HepG2 (cell line): Measurements from ENCODE around the gene SPATA33. TPM values are rescaled to one million over a fixed set of nuclear protein-coding genes. Genes with fewer than 3 reads are reported as not detected.

ENCODE experiments used
- AKAP8 ChIP-seq: sonication (generic); formaldehyde crosslinking; IDR thresholded peaks from 2 replicates; pipeline ENCODE4 v1.5.1; 2020; ENCODE audit warnings: mild to moderate bottlenecking, missing genetic modification reagents
- CHD4 ChIP-seq: fragments of 200-600 bp; sonication (generic); IDR thresholded peaks from 2 replicates; pipeline ENCODE4 v1.7.0; 2017; ENCODE audit warnings: mild to moderate bottlenecking, low read length, borderline replicate concordance
- DBP ChIP-seq: sonication (generic); formaldehyde crosslinking; IDR thresholded peaks from 2 replicates; pipeline ENCODE4 v1.4.0; 2020; ENCODE audit warnings: missing genetic modification reagents; ENCODE audit errors: not compliant biosample characterization
- SAFB2 ChIP-seq: sonication (generic); formaldehyde crosslinking; IDR thresholded peaks from 2 replicates; pipeline ENCODE4 v1.5.1; 2020; ENCODE audit warnings: missing genetic modification reagents, low read depth, mild to moderate bottlenecking, borderline replicate concordance
- ZNF138 ChIP-seq: sonication (generic); formaldehyde crosslinking; IDR thresholded peaks from 2 replicates; pipeline ENCODE4 v1.5.0; 2020; ENCODE audit warnings: mild to moderate bottlenecking, low read depth, missing genetic modification reagents
- ZNF350 ChIP-seq: sonication (generic); formaldehyde crosslinking; IDR thresholded peaks from 2 replicates; pipeline ENCODE4 v1.4.0; 2020; ENCODE audit warnings: mild to moderate bottlenecking, low read depth, missing genetic modification reagents, borderline replicate concordance
- polyA plus RNA-seq, 8 experiments: library from polyadenylated mRNA; depleted of rRNA in 3 of 8; stranded (reverse) in 7 of 8; unstranded in 1 of 8; fragments of >200 nt; fragmentation: Illumina TruSeq in 4 of 8; extraction: Trizol in 4 of 8; gene quantifications; 2 replicates each; pipeline versions ENCODE4 v1.2.1 to v1.2.3, GENCODE V29; 2011 to 2016; ENCODE audit warnings: low read depth in 4 of 8, missing spikeins in 1 of 8, mixed read lengths in 1 of 8; ENCODE audit not compliant: insufficient read depth in 1 of 8
- total RNA-seq, 5 experiments: library from RNA; depleted of rRNA; stranded (reverse); fragments of >200 nt; fragmentation: Illumina TruSeq; extraction: Trizol; gene quantifications; 2 replicates each; pipeline ENCODE4 v1.2.3, GENCODE V29; 2016; ENCODE audit warnings: low read depth in 1 of 5
- TF ChIP-seq, protein P1 (sequence below): IDR thresholded peaks from 2 replicates; pipeline ENCODE4 v1.6.1; 2016; ENCODE audit warnings: missing compliant biosample characterization, missing genetic modification reagents, borderline replicate concordance
- TF ChIP-seq, protein P2 (sequence below): sonication (generic); formaldehyde crosslinking; IDR thresholded peaks from 2 replicates; pipeline ENCODE4 v1.4.0; 2020; ENCODE audit warnings: low read depth, missing genetic modification reagents
- TF ChIP-seq, protein P3 (sequence below): sonication (generic); formaldehyde crosslinking; IDR thresholded peaks from 2 replicates; pipeline ENCODE4 v1.5.0; 2020; ENCODE audit warnings: missing genetic modification reagents
- TF ChIP-seq, protein P4 (sequence below): sonication (generic); formaldehyde crosslinking; IDR thresholded peaks from 2 replicates; pipeline ENCODE4 v1.5.0; 2020; ENCODE audit warnings: mild to moderate bottlenecking, missing genetic modification reagents

The SPATA33 gene
- total and polyA plus RNA-seq, 2 of the 13 experiments (the other 11 are each of a cell fraction or from before 2014, with no cell fraction given): 5.7 to 11.0 TPM

GRCh38 chr16:89686520-89687091 lies 29.0 kb downstream of the SPATA33 start, which contains the start of gene CDK10 (continued):
- TF ChIP-seq, protein P1, sequence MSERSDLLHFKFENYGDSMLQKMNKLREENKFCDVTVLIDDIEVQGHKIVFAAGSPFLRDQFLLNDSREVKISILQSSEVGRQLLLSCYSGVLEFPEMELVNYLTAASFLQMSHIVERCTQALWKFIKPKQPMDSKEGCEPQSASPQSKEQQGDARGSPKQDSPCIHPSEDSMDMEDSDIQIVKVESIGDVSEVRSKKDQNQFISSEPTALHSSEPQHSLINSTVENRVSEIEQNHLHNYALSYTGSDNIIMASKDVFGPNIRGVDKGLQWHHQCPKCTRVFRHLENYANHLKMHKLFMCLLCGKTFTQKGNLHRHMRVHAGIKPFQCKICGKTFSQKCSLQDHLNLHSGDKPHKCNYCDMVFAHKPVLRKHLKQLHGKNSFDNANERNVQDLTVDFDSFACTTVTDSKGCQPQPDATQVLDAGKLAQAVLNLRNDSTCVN: no peak
- TF ChIP-seq AKAP8 (CRISPR knock-in tag) (no peak), DBP (CRISPR knock-in tag) (no peak), SAFB2 (CRISPR knock-in tag) (no peak), CHD4 (no peak; the same call in 1 of the 2 replicates), ZNF138 (no peak), ZNF350 (no peak)
- TF ChIP-seq, protein P2, sequence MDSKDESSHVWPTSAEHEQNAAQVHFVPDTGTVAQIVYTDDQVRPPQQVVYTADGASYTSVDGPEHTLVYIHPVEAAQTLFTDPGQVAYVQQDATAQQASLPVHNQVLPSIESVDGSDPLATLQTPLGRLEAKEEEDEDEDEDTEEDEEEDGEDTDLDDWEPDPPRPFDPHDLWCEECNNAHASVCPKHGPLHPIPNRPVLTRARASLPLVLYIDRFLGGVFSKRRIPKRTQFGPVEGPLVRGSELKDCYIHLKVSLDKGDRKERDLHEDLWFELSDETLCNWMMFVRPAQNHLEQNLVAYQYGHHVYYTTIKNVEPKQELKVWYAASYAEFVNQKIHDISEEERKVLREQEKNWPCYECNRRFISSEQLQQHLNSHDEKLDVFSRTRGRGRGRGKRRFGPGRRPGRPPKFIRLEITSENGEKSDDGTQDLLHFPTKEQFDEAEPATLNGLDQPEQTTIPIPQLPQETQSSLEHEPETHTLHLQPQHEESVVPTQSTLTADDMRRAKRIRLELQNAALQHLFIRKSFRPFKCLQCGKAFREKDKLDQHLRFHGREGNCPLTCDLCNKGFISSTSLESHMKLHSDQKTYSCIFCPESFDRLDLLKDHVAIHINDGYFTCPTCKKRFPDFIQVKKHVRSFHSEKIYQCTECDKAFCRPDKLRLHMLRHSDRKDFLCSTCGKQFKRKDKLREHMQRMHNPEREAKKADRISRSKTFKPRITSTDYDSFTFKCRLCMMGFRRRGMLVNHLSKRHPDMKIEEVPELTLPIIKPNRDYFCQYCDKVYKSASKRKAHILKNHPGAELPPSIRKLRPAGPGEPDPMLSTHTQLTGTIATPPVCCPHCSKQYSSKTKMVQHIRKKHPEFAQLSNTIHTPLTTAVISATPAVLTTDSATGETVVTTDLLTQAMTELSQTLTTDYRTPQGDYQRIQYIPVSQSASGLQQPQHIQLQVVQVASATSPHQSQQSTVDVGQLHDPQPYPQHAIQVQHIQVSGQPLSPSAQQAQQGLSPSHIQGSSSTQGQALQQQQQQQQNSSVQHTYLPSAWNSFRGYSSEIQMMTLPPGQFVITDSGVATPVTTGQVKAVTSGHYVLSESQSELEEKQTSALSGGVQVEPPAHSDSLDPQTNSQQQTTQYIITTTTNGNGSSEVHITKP (CRISPR knock-in tag): no peak
- TF ChIP-seq, protein P3, sequence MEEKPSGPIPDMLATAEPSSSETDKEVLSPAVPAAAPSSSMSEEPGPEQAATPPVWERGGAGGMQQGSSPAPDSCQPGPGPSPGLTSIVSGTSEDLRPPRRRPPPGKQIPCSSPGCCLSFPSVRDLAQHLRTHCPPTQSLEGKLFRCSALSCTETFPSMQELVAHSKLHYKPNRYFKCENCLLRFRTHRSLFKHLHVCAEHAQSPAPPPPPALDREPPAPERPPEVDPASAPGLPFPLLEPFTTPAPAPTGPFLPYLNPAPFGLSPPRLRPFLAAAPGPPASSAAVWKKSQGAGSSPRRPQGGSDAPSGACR (CRISPR knock-in tag): no peak
- TF ChIP-seq, protein P4, sequence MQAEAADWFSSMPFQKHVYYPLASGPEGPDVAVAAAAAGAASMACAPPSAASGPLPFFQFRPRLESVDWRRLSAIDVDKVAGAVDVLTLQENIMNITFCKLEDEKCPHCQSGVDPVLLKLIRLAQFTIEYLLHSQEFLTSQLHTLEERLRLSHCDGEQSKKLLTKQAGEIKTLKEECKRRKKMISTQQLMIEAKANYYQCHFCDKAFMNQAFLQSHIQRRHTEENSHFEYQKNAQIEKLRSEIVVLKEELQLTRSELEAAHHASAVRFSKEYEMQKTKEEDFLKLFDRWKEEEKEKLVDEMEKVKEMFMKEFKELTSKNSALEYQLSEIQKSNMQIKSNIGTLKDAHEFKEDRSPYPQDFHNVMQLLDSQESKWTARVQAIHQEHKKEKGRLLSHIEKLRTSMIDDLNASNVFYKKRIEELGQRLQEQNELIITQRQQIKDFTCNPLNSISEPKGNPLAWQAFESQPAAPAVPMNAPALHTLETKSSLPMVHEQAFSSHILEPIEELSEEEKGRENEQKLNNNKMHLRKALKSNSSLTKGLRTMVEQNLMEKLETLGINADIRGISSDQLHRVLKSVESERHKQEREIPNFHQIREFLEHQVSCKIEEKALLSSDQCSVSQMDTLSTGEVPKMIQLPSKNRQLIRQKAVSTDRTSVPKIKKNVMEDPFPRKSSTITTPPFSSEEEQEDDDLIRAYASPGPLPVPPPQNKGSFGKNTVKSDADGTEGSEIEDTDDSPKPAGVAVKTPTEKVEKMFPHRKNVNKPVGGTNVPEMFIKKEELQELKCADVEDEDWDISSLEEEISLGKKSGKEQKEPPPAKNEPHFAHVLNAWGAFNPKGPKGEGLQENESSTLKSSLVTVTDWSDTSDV (CRISPR knock-in tag): no peak
